H9 (cell line): ENCODE data around the gene IFI27L1. TPM values are rescaled to one million over a fixed set of nuclear protein-coding genes. Genes with fewer than 3 reads are reported as not detected.

Experiments used
- DNase-seq: peaks from one replicate; pipeline ENCODE4 v3.0.0-alpha.2; 2017
- H2AFZ ChIP-seq: one replicate; pipeline ENCODE4 v1.6.1; 2013; ENCODE audit warnings: mild to moderate bottlenecking, low read length, control low read depth, moderate library complexity
- H2AK5ac ChIP-seq: 2 replicates; pipeline ENCODE4 v1.6.1; 2013; ENCODE audit warnings: low read length, control low read depth, mixed read lengths; ENCODE audit not compliant: insufficient read length
- H2BK120ac ChIP-seq: one replicate; pipeline ENCODE4 v1.6.1; 2013; ENCODE audit warnings: low read depth, mild to moderate bottlenecking, low read length, control low read depth, inconsistent platforms; ENCODE audit not compliant: poor library complexity, severe bottlenecking
- H2BK12ac ChIP-seq: 2 replicates; pipeline ENCODE4 v1.6.1; 2013; ENCODE audit warnings: low read length, control low read depth, mixed read lengths, low read depth; ENCODE audit not compliant: insufficient read length
- H2BK15ac ChIP-seq: 2 replicates; pipeline ENCODE4 v1.6.1; 2013; ENCODE audit warnings: low read depth, low read length, control low read depth
- H2BK20ac ChIP-seq: one replicate; pipeline ENCODE4 v1.6.1; 2013; ENCODE audit warnings: low read depth, mild to moderate bottlenecking, low read length, control low read depth, inconsistent platforms; ENCODE audit not compliant: poor library complexity, severe bottlenecking
- H2BK5ac ChIP-seq: 2 replicates; pipeline ENCODE4 v1.6.1; 2013; ENCODE audit warnings: low read length, control low read depth, mixed read lengths; ENCODE audit not compliant: insufficient read length
- H3K14ac ChIP-seq: 2 replicates; pipeline ENCODE4 v1.6.1; 2013; ENCODE audit warnings: low read length, control low read depth; ENCODE audit not compliant: insufficient read depth
- H3K18ac ChIP-seq: 2 replicates; pipeline ENCODE4 v1.6.1; 2013; ENCODE audit warnings: low read depth, mild to moderate bottlenecking, mixed read lengths, low read length, control low read depth; ENCODE audit not compliant: insufficient read length
- H3K23ac ChIP-seq: 2 replicates; pipeline ENCODE4 v1.6.1; 2013; ENCODE audit warnings: low read length, control low read depth, mixed read lengths, low read depth; ENCODE audit not compliant: insufficient read length
- H3K23me2 ChIP-seq: 2 replicates; pipeline ENCODE4 v1.6.1; 2013; ENCODE audit warnings: low read depth, mild to moderate bottlenecking, mixed read lengths, low read length, control low read depth; ENCODE audit not compliant: insufficient read length, poor library complexity, severe bottlenecking
- H3K27ac ChIP-seq: 2 replicates; pipeline ENCODE4 v1.5.1; 2013; ENCODE audit warnings: low read length, control low read depth, mixed read lengths, low read depth; ENCODE audit not compliant: insufficient read length
- H3K27me3 ChIP-seq: 2 replicates; pipeline ENCODE4 v1.6.1; 2013; ENCODE audit warnings: low read length, control low read depth, inconsistent platforms; ENCODE audit not compliant: insufficient read depth
- H3K4ac ChIP-seq: 2 replicates; pipeline ENCODE4 v1.6.1; 2013; ENCODE audit warnings: low read depth, mild to moderate bottlenecking, control low read depth, inconsistent platforms, low read length, moderate library complexity
- H3K4me1 ChIP-seq: 2 replicates; pipeline ENCODE4 v1.6.1; 2013; ENCODE audit warnings: low read length, control low read depth, inconsistent platforms; ENCODE audit not compliant: insufficient read depth
- H3K4me2 ChIP-seq: 2 replicates; pipeline ENCODE4 v1.6.1; 2013; ENCODE audit warnings: low read length, control low read depth, mixed read lengths; ENCODE audit not compliant: insufficient read length, insufficient read depth
- H3K56ac ChIP-seq: 2 replicates; pipeline ENCODE4 v1.6.1; 2013; ENCODE audit warnings: low read depth, mild to moderate bottlenecking, mixed read lengths, low read length, control low read depth; ENCODE audit not compliant: insufficient read length
- H3K79me1 ChIP-seq: 2 replicates; pipeline ENCODE4 v1.6.1; 2013; ENCODE audit warnings: low read depth, mild to moderate bottlenecking, moderate library complexity, low read length, control low read depth, inconsistent platforms; ENCODE audit not compliant: insufficient read depth, poor library complexity, severe bottlenecking
- H3K79me2 ChIP-seq: 2 replicates; pipeline ENCODE4 v1.6.1; 2013; ENCODE audit warnings: low read length, control low read depth, inconsistent platforms; ENCODE audit not compliant: insufficient read depth
- H3K9ac ChIP-seq: 2 replicates; pipeline ENCODE4 v1.6.1; 2013; ENCODE audit warnings: low read length, control low read depth, mixed read lengths; ENCODE audit not compliant: insufficient read length; ENCODE audit errors: extremely low read depth
- H3K9me3 ChIP-seq: one replicate; pipeline ENCODE4 v1.6.1; 2013; ENCODE audit warnings: low read depth, low read length, inconsistent platforms; ENCODE audit not compliant: control insufficient read depth
- H3T11ph ChIP-seq: one replicate; pipeline ENCODE4 v1.6.1; 2013; ENCODE audit warnings: mild to moderate bottlenecking, low read length, control low read depth, inconsistent platforms
- H4K20me1 ChIP-seq: one replicate; pipeline ENCODE4 v1.6.1; 2013; ENCODE audit not compliant: control insufficient read depth, insufficient read length, insufficient read depth
- H4K5ac ChIP-seq: 2 replicates; pipeline ENCODE4 v1.6.1; 2013; ENCODE audit warnings: low read depth, mild to moderate bottlenecking, mixed read lengths, low read length, control low read depth; ENCODE audit not compliant: insufficient read length
- H4K8ac ChIP-seq: replicated peaks from 2 replicates; pipeline ENCODE4 v1.6.1; 2013; ENCODE audit warnings: low read length, control low read depth, mixed read lengths, low read depth; ENCODE audit not compliant: insufficient read length
- H4K91ac ChIP-seq: 2 replicates; pipeline ENCODE4 v1.6.1; 2013; ENCODE audit warnings: low read depth, mild to moderate bottlenecking, moderate library complexity, mixed read lengths, low read length, control low read depth; ENCODE audit not compliant: insufficient read length
- H3K27ac Mint-ChIP-seq, 3 experiments: 2 replicates in 2 of 3; 3 replicates in 1 of 3; pipeline ENCODE4 v1.8.0; 2020 to 2021; ENCODE audit warnings: mixed read lengths in 3 of 3, mild to moderate bottlenecking in 1 of 3, moderate library complexity in 1 of 3
- H3K27me3 Mint-ChIP-seq: 2 replicates; pipeline ENCODE4 v1.8.0; 2021; ENCODE audit warnings: low read depth, mild to moderate bottlenecking, moderate library complexity, mixed read lengths
- H3K36me3 Mint-ChIP-seq, 3 experiments: 2 replicates in 2 of 3; 3 replicates in 1 of 3; pipeline ENCODE4 v1.8.0; 2020 to 2021; ENCODE audit warnings: low read depth in 3 of 3, mixed read lengths in 3 of 3; ENCODE audit not compliant: insufficient read depth in 1 of 3
- H3K4me1 Mint-ChIP-seq, 2 experiments: 2 replicates each; pipeline ENCODE4 v1.8.0; 2020; ENCODE audit warnings: mixed read lengths in 2 of 2
- H3K4me3 Mint-ChIP-seq, 2 experiments: 2 replicates in 1 of 2; 3 replicates in 1 of 2; pipeline ENCODE4 v1.8.0; 2020 to 2021; ENCODE audit warnings: mild to moderate bottlenecking in 2 of 2, mixed read lengths in 2 of 2, moderate library complexity in 1 of 2
- H3K9me3 Mint-ChIP-seq, 2 experiments: 2 replicates in 1 of 2; 3 replicates in 1 of 2; pipeline ENCODE4 v1.8.0; 2020; ENCODE audit warnings: mild to moderate bottlenecking in 2 of 2, mixed read lengths in 2 of 2, moderate library complexity in 1 of 2
- WGBS: extraction: QIAGEN DNeasy Blood & Tissue Kit; methylation state at CpG from one replicate; pipeline ENCODE4 v1.1.7; 2013; ENCODE audit warnings: missing lambda C conversion rate, low lambda C conversion rate, mixed read lengths; ENCODE audit not compliant: insufficient read length; ENCODE audit errors: extremely low coverage; 5-methylcytosine and 5-hydroxymethylcytosine counted together
- total RNA-seq: library from RNA; stranded (reverse); gene quantifications from 2 replicates; pipeline ENCODE4 v1.2.1, GENCODE V29; 2021
- TF ChIP-seq, protein P1 (sequence below): fragments of 200-600 bp; sonication (generic); conservative IDR thresholded peaks from 3 replicates; pipeline ENCODE4 v1.8.0; 2021; ENCODE audit warnings: antibody characterized with exemption, mild to moderate bottlenecking

The IFI27L1 gene
- total RNA-seq, 1 experiment from 2014 or later, result 27.4 TPM

DNA sequence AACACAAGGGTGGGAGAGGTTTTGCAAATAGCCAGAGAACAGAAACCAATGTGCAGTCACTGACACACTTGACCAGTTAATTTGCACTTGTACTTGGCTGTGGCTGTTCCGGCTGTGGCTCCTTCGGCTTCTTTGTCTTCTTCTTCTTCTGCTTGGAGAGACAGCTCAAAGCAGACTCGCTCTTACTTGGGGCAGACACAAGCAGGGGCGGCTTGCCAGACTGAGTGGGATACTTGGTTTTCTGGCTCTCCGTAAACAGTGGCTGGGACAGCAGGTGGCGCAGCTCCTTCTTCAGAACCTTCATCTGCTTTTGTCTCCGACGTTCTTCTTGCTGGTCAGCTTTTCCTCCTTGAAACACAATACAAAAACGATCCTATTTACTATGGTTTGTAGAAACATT is 30.0 kb upstream of the IFI27L1 start:
- DNase-seq, result peak; percentile 44
- no peak overlapping the region for H4K8ac ChIP-seq
- H3K4me2 ChIP-seq, result no peak overlapping the region
- Mint-ChIP-seq H3K4me3 (no peak overlapping the region), H3K27ac (no peak overlapping the region; a peak in 2 of 7 replicates), H3K27me3 (no peaks in the 10 kb centered on the region), H3K4me1 (peaks cover 15 to 18% of the 10 kb centered on the region in 2 experiments), H3K9me3 (no peaks in the 10 kb centered on the region), H3K36me3 (peaks cover 40 to 80% (median 66%) of the 10 kb centered on the region in 3 experiments; a peak in 6 of 7 replicates)
- no peaks in the 10 kb centered on the region for H3K79me1 ChIP-seq
- H2BK15ac ChIP-seq, result no peak overlapping the region
- H3K9me3 ChIP-seq, result no peaks in the 10 kb centered on the region
- no peak overlapping the region for H3K23ac ChIP-seq
- H2BK5ac ChIP-seq, result no peak overlapping the region
- no peaks in the 10 kb centered on the region for H3K23me2 ChIP-seq
- H4K5ac ChIP-seq, result no peak overlapping the region
- H2AK5ac ChIP-seq, result no peak overlapping the region
- no peak overlapping the region for H3K27ac ChIP-seq
- no peaks in the 10 kb centered on the region for H3K27me3 ChIP-seq
- no peaks in the 10 kb centered on the region for H3K79me2 ChIP-seq
- H2BK12ac ChIP-seq, result no peak overlapping the region
- H3K4me1 ChIP-seq, result no peaks in the 10 kb centered on the region; the same call in 1 of the 2 replicates
- no peaks in the 10 kb centered on the region for H4K20me1 ChIP-seq
- no peak overlapping the region for H3K56ac ChIP-seq
- H4K91ac ChIP-seq, result no peak overlapping the region
- H2AFZ ChIP-seq, result no peak overlapping the region
- no peak overlapping the region for H3T11ph ChIP-seq
- no peak overlapping the region for H3K9ac ChIP-seq
- WGBS, result no CpG with 5 or more reads among the region's 9 CpGs
- no peak overlapping the region for H2BK120ac ChIP-seq
- no peak overlapping the region for H3K18ac ChIP-seq
- no peak overlapping the region for H2BK20ac ChIP-seq
- no peak overlapping the region for H3K4ac ChIP-seq
- TF ChIP-seq, protein P1, sequence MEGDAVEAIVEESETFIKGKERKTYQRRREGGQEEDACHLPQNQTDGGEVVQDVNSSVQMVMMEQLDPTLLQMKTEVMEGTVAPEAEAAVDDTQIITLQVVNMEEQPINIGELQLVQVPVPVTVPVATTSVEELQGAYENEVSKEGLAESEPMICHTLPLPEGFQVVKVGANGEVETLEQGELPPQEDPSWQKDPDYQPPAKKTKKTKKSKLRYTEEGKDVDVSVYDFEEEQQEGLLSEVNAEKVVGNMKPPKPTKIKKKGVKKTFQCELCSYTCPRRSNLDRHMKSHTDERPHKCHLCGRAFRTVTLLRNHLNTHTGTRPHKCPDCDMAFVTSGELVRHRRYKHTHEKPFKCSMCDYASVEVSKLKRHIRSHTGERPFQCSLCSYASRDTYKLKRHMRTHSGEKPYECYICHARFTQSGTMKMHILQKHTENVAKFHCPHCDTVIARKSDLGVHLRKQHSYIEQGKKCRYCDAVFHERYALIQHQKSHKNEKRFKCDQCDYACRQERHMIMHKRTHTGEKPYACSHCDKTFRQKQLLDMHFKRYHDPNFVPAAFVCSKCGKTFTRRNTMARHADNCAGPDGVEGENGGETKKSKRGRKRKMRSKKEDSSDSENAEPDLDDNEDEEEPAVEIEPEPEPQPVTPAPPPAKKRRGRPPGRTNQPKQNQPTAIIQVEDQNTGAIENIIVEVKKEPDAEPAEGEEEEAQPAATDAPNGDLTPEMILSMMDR, result peak; percentile 65
- H3K14ac ChIP-seq, result no peak overlapping the region
